H1 (cell line): ENCODE results near the gene NDUFS3. TPM values are rescaled to one million over a fixed set of nuclear protein-coding genes. Genes with fewer than 3 reads are reported as not detected.

Experiments
- CTCF ChIA-PET: fragments of 300-600 bp; sonication (Branson Sonifier 250); formaldehyde crosslinking; loops from one replicate; lab custom pipeline; 2021; ENCODE audit not compliant: partially characterized antibody; lab: Charles Lee
- POLR2A ChIA-PET: fragments of 300-600 bp; sonication (Branson Sonifier 250); formaldehyde crosslinking; loops from one replicate; lab custom pipeline; 2021; ENCODE audit warnings: inconsistent platforms; ENCODE audit not compliant: partially characterized antibody; lab: Charles Lee
- DNase-seq, 2 experiments: peaks; one replicate each; pipeline versions ENCODE4 v3.0.0 to v3.0.0-alpha.2; 2010 to 2022; ENCODE audit warnings: low spot score in 2 of 2, low read depth in 1 of 2, mixed read lengths in 1 of 2
- FAIRE-seq: peaks from 2 replicates; lab custom pipeline; 2011; peaks lifted over from hg19 to GRCh38; lab: Jason Lieb, UNC
- H2AFZ ChIP-seq: 2 replicates; pipeline ENCODE4 v1.8.1; 2012; ENCODE audit warnings: low read length, inconsistent platforms
- H2AK5ac ChIP-seq: 2 replicates; pipeline ENCODE4 v1.6.1; 2013; ENCODE audit warnings: low read depth, low read length
- H2BK120ac ChIP-seq: replicated peaks from 2 replicates; pipeline ENCODE3; 2013; ENCODE audit warnings: low read depth, low read length, inconsistent platforms
- H2BK12ac ChIP-seq: 2 replicates; pipeline ENCODE4 v1.6.1; 2013; ENCODE audit warnings: low read depth, low read length
- H2BK15ac ChIP-seq: 2 replicates; pipeline ENCODE4 v1.6.1; 2013; ENCODE audit warnings: low read length
- H2BK20ac ChIP-seq: 2 replicates; pipeline ENCODE4 v1.6.1; 2013; ENCODE audit warnings: low read length
- H2BK5ac ChIP-seq: 2 replicates; pipeline ENCODE4 v1.6.1; 2013; ENCODE audit warnings: low read depth, low read length
- H3K14ac ChIP-seq: 2 replicates; pipeline ENCODE4 v1.6.1; 2013; ENCODE audit warnings: inconsistent platforms; ENCODE audit not compliant: insufficient read length
- H3K18ac ChIP-seq: 2 replicates; pipeline ENCODE4 v1.6.1; 2013; ENCODE audit warnings: low read length; ENCODE audit errors: extremely low read depth
- H3K23ac ChIP-seq: 2 replicates; pipeline ENCODE4 v1.6.1; 2013; ENCODE audit warnings: inconsistent platforms; ENCODE audit not compliant: insufficient read length
- H3K23me2 ChIP-seq: 2 replicates; pipeline ENCODE4 v1.6.1; 2013; ENCODE audit warnings: low read depth, low read length
- H3K27ac ChIP-seq: 2 replicates; pipeline ENCODE4 v1.6.1; 2011; ENCODE audit warnings: low read depth, low read length, inconsistent platforms
- H3K27me3 ChIP-seq, 4 experiments: replicated peaks in 1 of 4; 1 replicate in 1 of 4; 2 replicates in 3 of 4; pipeline versions ENCODE4 v1.6.1 to v1.8.1; 2011 to 2013; ENCODE audit warnings: low read length in 3 of 4, mild to moderate bottlenecking in 3 of 4, inconsistent platforms in 2 of 4, mixed read lengths in 2 of 4, moderate library complexity in 1 of 4; ENCODE audit not compliant: control insufficient read depth in 3 of 4, insufficient read depth in 3 of 4; ENCODE audit errors: extremely low read depth in 1 of 4
- H3K36me3 ChIP-seq, 4 experiments: 2 replicates each; pipeline versions ENCODE4 v1.6.1 to v1.8.1; 2011 to 2013; ENCODE audit warnings: mild to moderate bottlenecking in 4 of 4, low read length in 3 of 4, moderate library complexity in 2 of 4, control low read depth in 1 of 4, inconsistent platforms in 1 of 4; ENCODE audit not compliant: insufficient read depth in 4 of 4, control insufficient read depth in 2 of 4
- H3K4ac ChIP-seq: replicated peaks from 2 replicates; pipeline ENCODE3; 2013; ENCODE audit warnings: low read length, low read depth, mixed read lengths, inconsistent platforms; ENCODE audit not compliant: insufficient read length
- H3K4me1 ChIP-seq, 4 experiments: replicated peaks in 1 of 4; 1 replicate in 1 of 4; 2 replicates in 3 of 4; pipeline versions ENCODE4 v1.6.1 to v1.8.1; 2011 to 2013; ENCODE audit warnings: low read length in 3 of 4, inconsistent platforms in 2 of 4, mixed read lengths in 1 of 4; ENCODE audit not compliant: insufficient read depth in 4 of 4, control insufficient read depth in 3 of 4
- H3K4me2 ChIP-seq, 2 experiments: 2 replicates each; pipeline versions ENCODE4 v1.6.1 to v1.8.1; 2011 to 2013; ENCODE audit warnings: low read depth in 2 of 2, low read length in 2 of 2, control low read depth in 1 of 2, inconsistent platforms in 1 of 2, mild to moderate bottlenecking in 1 of 2; ENCODE audit not compliant: insufficient read depth in 1 of 2
- H3K4me3 ChIP-seq, 4 experiments: fragments of 200-600, 300-600 bp in 1 of 4; sonication (generic), shearing (Covaris generic), sonication (Bioruptor Twin) in 1 of 4; 2 replicates each; pipeline versions ENCODE4 v1.5.1 to v1.8.1; 2011 to 2016; ENCODE audit warnings: low read length in 4 of 4, low read depth in 3 of 4, control low read depth in 2 of 4, inconsistent platforms in 2 of 4, mild to moderate bottlenecking in 2 of 4, mixed read lengths in 1 of 4, moderate library complexity in 1 of 4; ENCODE audit not compliant: insufficient read depth in 2 of 4; ENCODE audit errors: extremely low read depth in 1 of 4
- H3K56ac ChIP-seq: replicated peaks from 2 replicates; pipeline ENCODE3; 2013; ENCODE audit warnings: low read depth, mild to moderate bottlenecking, mixed read lengths, low read length, inconsistent platforms; ENCODE audit not compliant: insufficient read length
- H3K79me1 ChIP-seq: 2 replicates; pipeline ENCODE4 v1.6.1; 2013; ENCODE audit warnings: low read depth, low read length, control low read depth
- H3K79me2 ChIP-seq, 2 experiments: 2 replicates each; pipeline versions ENCODE4 v1.6.1 to v1.8.1; 2012 to 2013; ENCODE audit warnings: low read length in 2 of 2, mild to moderate bottlenecking in 2 of 2, inconsistent platforms in 1 of 2; ENCODE audit not compliant: insufficient read depth in 2 of 2, control insufficient read depth in 1 of 2
- H3K9ac ChIP-seq, 4 experiments: replicated peaks in 1 of 4; 1 replicate in 1 of 4; 2 replicates in 3 of 4; pipeline versions ENCODE4 v1.6.1 to v1.8.1; 2011 to 2013; ENCODE audit warnings: low read depth in 3 of 4, low read length in 3 of 4, control low read depth in 2 of 4, mild to moderate bottlenecking in 2 of 4, moderate library complexity in 2 of 4, inconsistent platforms in 1 of 4; ENCODE audit errors: extremely low read depth in 1 of 4
- H3K9me3 ChIP-seq, 2 experiments: 2 replicates each; pipeline versions ENCODE4 v1.6.1 to v1.8.1; 2012 to 2013; ENCODE audit warnings: mild to moderate bottlenecking in 2 of 2, moderate library complexity in 2 of 2, control low read depth in 1 of 2, inconsistent platforms in 1 of 2, low read depth in 1 of 2, low read length in 1 of 2, mixed read lengths in 1 of 2; ENCODE audit not compliant: insufficient read depth in 2 of 2
- H4K20me1 ChIP-seq, 2 experiments: replicated peaks in 1 of 2; 2 replicates each; pipeline versions ENCODE3 to v1.8.1; 2011 to 2013; ENCODE audit warnings: inconsistent platforms in 2 of 2, low read length in 2 of 2, mild to moderate bottlenecking in 1 of 2; ENCODE audit not compliant: insufficient read depth in 2 of 2, control insufficient read depth in 1 of 2
- H4K5ac ChIP-seq: 2 replicates; pipeline ENCODE4 v1.6.1; 2013; ENCODE audit warnings: low read length, low read depth, mixed read lengths, inconsistent platforms; ENCODE audit not compliant: insufficient read length
- H4K8ac ChIP-seq: 2 replicates; pipeline ENCODE4 v1.8.0; 2013; ENCODE audit warnings: mild to moderate bottlenecking, moderate library complexity, low read length, inconsistent platforms; ENCODE audit not compliant: insufficient read depth; ENCODE audit errors: extremely low read depth
- H4K91ac ChIP-seq: replicated peaks from 2 replicates; pipeline ENCODE3; 2013; ENCODE audit warnings: low read length, mixed read lengths, inconsistent platforms; ENCODE audit not compliant: insufficient read length
- ASH2L ChIP-seq: fragments of 200-600, 300-600 bp; sonication (generic); IDR thresholded peaks from one replicate; pipeline ENCODE4 v1.7.1; 2017; ENCODE audit warnings: low read length
- CHD1 ChIP-seq: IDR thresholded peaks from 2 replicates; pipeline ENCODE4 v1.6.1; 2012; ENCODE audit warnings: low read depth, low read length, improper control_type of control experiment
- CHD2 ChIP-seq: IDR thresholded peaks from 2 replicates; pipeline ENCODE4 v1.6.1; 2012; ENCODE audit warnings: low read length, improper control_type of control experiment
- EZH2 ChIP-seq: fragments of 200-600 bp; sonication (generic); IDR thresholded peaks from 2 replicates; pipeline ENCODE4 v1.7.1; 2012; ENCODE audit warnings: low read depth, mild to moderate bottlenecking, moderate library complexity, low read length, inconsistent platforms; ENCODE audit not compliant: severe bottlenecking
- FOSL1 ChIP-seq: IDR thresholded peaks from 2 replicates; pipeline ENCODE4 v1.6.1; 2011; ENCODE audit warnings: mild to moderate bottlenecking, low read depth, low read length, moderate library complexity; ENCODE audit not compliant: insufficient read depth
- KDM4A ChIP-seq: IDR thresholded peaks from one replicate; pipeline ENCODE4 v1.7.1; 2012; ENCODE audit warnings: low read depth, mild to moderate bottlenecking, moderate library complexity, low read length, inconsistent platforms; ENCODE audit not compliant: severe bottlenecking
- POU5F1 ChIP-seq: IDR thresholded peaks from 2 replicates; pipeline ENCODE4 v1.6.1; 2011; ENCODE audit warnings: low read depth, mild to moderate bottlenecking, low read length, moderate library complexity
- SIX5 ChIP-seq: IDR thresholded peaks from 2 replicates; pipeline ENCODE4 v1.6.1; 2011; ENCODE audit warnings: mild to moderate bottlenecking, low read depth, low read length
- SP4 ChIP-seq: IDR thresholded peaks from 2 replicates; pipeline ENCODE4 v1.6.1; 2012; ENCODE audit warnings: low read length, inconsistent platforms
- SRF ChIP-seq: IDR thresholded peaks from 2 replicates; pipeline ENCODE4 v1.6.1; 2011; ENCODE audit warnings: mild to moderate bottlenecking, low read depth, low read length, moderate library complexity
- WGBS, 2 experiments: shearing (Covaris generic) in 1 of 2; methylation state at CpG; one replicate each; pipeline versions ENCODE4 v1.1.6 to v1.1.7; 2013 to 2015; ENCODE audit warnings: low lambda C conversion rate in 2 of 2, mixed read lengths in 2 of 2, inconsistent platforms in 1 of 2, low coverage in 1 of 2, missing lambda C conversion rate in 1 of 2; ENCODE audit not compliant: insufficient replicate concordance in 2 of 2, insufficient coverage in 1 of 2, insufficient read length in 1 of 2; ENCODE audit errors: extremely low coverage in 1 of 2, missing lambda C conversion rate in 1 of 2; 5-methylcytosine and 5-hydroxymethylcytosine counted together
- polyA plus RNA-seq, 7 experiments: library from polyadenylated mRNA; depleted of rRNA in 3 of 7; stranded (reverse) in 5 of 7; unstranded in 2 of 7; fragments of >200 nt in 5 of 7; fragments of 200-250 nt in 2 of 7; gene quantifications; 1 replicate in 5 of 7; 2 replicates in 1 of 7; 4 replicates in 1 of 7; pipeline versions ENCODE4 v1.2.1 to v1.2.3, GENCODE V29; 2011 to 2013; ENCODE audit warnings: missing spikeins in 2 of 7, mixed read lengths in 2 of 7
- total RNA-seq: library from RNA; stranded (reverse); fragmentation: NEBNext Ultra II Directional; extraction: Animal tissue kit (Norgen Biotek cat#: 25700); gene quantifications from 2 replicates; pipeline ENCODE4 v1.2.1, GENCODE V29; 2021
- TF ChIP-seq, protein P1 (sequence below): IDR thresholded peaks from 2 replicates; pipeline ENCODE4 v1.6.1; 2012; ENCODE audit warnings: inconsistent platforms
- TF ChIP-seq, protein P2 (sequence below): IDR thresholded peaks from 2 replicates; pipeline ENCODE4 v1.6.1; 2012; ENCODE audit warnings: low read length, inconsistent platforms

Gene NDUFS3
- total and polyA plus RNA-seq, 2 of the 8 experiments (the other 6 are each of a cell fraction or from before 2014, with no cell fraction given), result 135 to 241 TPM

DNA sequence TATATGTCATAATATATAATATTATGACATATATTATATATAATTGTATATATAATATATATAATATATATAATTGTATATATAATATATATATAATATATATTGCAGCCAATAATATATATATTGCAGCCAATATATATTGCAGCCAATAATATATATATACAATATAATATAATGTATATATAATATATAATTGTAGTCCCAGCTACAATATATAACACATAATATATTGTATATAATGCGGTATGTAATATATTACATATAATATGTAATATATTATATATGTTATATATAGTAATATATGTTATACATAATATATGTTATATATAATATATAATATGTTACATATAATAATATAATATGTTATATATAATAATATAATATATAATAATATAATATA, 20.2 kb upstream of the NDUFS3 start:
- ChIA-PET CTCF (no interaction called here), POLR2A (interaction anchor here (1.1 kb wide), 1 partner anchor 88 kb away, joined by 3 read pairs; no protein-coding TSS in a partner anchor)
- no peak overlapping the region for H2BK120ac ChIP-seq
- no peak overlapping the region for H2AFZ ChIP-seq
- no peaks in the 10 kb centered on the region for H3K36me3 ChIP-seq
- no peak overlapping the region for H4K91ac ChIP-seq
- no peak overlapping the region for H4K5ac ChIP-seq
- H3K27ac ChIP-seq, result no peak overlapping the region
- H3K56ac ChIP-seq, result no peak overlapping the region
- DNase-seq, result no peak
- H3K4me1 ChIP-seq, result peaks cover 0 to 2% (median 0%) of the 10 kb centered on the region in 4 experiments; a peak in 1 of 7 replicates
- no peaks in the 10 kb centered on the region for H3K27me3 ChIP-seq
- FAIRE-seq, result no peak
- no peaks in the 10 kb centered on the region for H3K23me2 ChIP-seq
- no peak overlapping the region for H3K9ac ChIP-seq
- 96% methylated on average over 1 of the region's 1 CpG; no CpG with 5 or more reads in 1 of the 2 experiments for WGBS, 2 experiments
- no peak overlapping the region for H3K4me3 ChIP-seq
- H2BK12ac ChIP-seq, result no peak overlapping the region
- no peaks in the 10 kb centered on the region for H3K9me3 ChIP-seq
- no peak overlapping the region for H4K8ac ChIP-seq
- no peaks in the 10 kb centered on the region for H4K20me1 ChIP-seq
- H2BK20ac ChIP-seq, result no peak overlapping the region
- no peaks in the 10 kb centered on the region for H3K79me1 ChIP-seq
- H3K18ac ChIP-seq, result no peak overlapping the region
- H3K4me2 ChIP-seq, result no peak overlapping the region
- TF ChIP-seq CHD2, result no peak
- no peak for TF ChIP-seq EZH2
- no peak for TF ChIP-seq SP4
- TF ChIP-seq, protein P1, sequence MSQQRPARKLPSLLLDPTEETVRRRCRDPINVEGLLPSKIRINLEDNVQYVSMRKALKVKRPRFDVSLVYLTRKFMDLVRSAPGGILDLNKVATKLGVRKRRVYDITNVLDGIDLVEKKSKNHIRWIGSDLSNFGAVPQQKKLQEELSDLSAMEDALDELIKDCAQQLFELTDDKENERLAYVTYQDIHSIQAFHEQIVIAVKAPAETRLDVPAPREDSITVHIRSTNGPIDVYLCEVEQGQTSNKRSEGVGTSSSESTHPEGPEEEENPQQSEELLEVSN, result no peak
- no peak for TF ChIP-seq POU5F1
- TF ChIP-seq SIX5, result no peak
- no peak for TF ChIP-seq KDM4A
- no peak for TF ChIP-seq SRF
- TF ChIP-seq CHD1, result no peak
- TF ChIP-seq ASH2L, result no peak
- TF ChIP-seq, protein P2, sequence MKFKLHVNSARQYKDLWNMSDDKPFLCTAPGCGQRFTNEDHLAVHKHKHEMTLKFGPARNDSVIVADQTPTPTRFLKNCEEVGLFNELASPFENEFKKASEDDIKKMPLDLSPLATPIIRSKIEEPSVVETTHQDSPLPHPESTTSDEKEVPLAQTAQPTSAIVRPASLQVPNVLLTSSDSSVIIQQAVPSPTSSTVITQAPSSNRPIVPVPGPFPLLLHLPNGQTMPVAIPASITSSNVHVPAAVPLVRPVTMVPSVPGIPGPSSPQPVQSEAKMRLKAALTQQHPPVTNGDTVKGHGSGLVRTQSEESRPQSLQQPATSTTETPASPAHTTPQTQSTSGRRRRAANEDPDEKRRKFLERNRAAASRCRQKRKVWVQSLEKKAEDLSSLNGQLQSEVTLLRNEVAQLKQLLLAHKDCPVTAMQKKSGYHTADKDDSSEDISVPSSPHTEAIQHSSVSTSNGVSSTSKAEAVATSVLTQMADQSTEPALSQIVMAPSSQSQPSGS, result no peak
- TF ChIP-seq FOSL1, result no peak
- TF ChIP-seq, all 59 proteins: peak for 0
- Histone ChIP-seq H3K79me2 (no peaks in the 10 kb centered on the region), H3K14ac (no peak overlapping the region), H3K4ac (no peak overlapping the region), H2BK15ac (no peak overlapping the region), H3K23ac (no peak overlapping the region), H2AK5ac (no peak overlapping the region), H2BK5ac (no peak overlapping the region)
